GM12874 (cell line): Measurements from ENCODE around the gene ITPRID1.

Experiments
- CTCF ChIP-seq: IDR thresholded peaks from 2 replicates; pipeline ENCODE4 v1.5.1; 2011; ENCODE audit warnings: low read depth, mild to moderate bottlenecking, control low read depth, low read length, moderate library complexity; ENCODE audit not compliant: insufficient read depth

The ITPRID1 gene

GRCh38 chr7:31518766-31519165, 4.9 kb downstream of the ITPRID1 start:
- TF ChIP-seq CTCF: no peak

- no peak for TF ChIP-seq CTCF
Measured at GRCh38 chr7:31521336-31522010, 7.6 kb downstream of the ITPRID1 start.

- no peak for TF ChIP-seq CTCF
Measured at GRCh38 chr7:31526864-31527263, 13.0 kb downstream of the ITPRID1 start.

GRCh38 chr7:31529103-31529502, 15.2 kb downstream of the ITPRID1 start:
- TF ChIP-seq CTCF: no peak

- TF ChIP-seq CTCF: no peak
Measured at GRCh38 chr7:31545549-31545948, 31.7 kb downstream of the ITPRID1 start.

- TF ChIP-seq CTCF: no peak
Measured at GRCh38 chr7:31549611-31550010, 35.7 kb downstream of the ITPRID1 start.

GRCh38 chr7:31550432-31550831, 36.5 kb downstream of the ITPRID1 start:
- TF ChIP-seq CTCF: no peak
